GM18861 (cell line): ENCODE measurements around the gene CATSPERZ.

ENCODE experiments used
- ATAC-seq: cut with Tn5 transposase; IDR thresholded peaks from one replicate; pipeline ENCODE4 v1.9.1; 2021; ENCODE audit not compliant: unreplicated experiment

The CATSPERZ gene, protein sequence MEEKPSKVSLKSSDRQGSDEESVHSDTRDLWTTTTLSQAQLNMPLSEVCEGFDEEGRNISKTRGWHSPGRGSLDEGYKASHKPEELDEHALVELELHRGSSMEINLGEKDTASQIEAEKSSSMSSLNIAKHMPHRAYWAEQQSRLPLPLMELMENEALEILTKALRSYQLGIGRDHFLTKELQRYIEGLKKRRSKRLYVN

DNA sequence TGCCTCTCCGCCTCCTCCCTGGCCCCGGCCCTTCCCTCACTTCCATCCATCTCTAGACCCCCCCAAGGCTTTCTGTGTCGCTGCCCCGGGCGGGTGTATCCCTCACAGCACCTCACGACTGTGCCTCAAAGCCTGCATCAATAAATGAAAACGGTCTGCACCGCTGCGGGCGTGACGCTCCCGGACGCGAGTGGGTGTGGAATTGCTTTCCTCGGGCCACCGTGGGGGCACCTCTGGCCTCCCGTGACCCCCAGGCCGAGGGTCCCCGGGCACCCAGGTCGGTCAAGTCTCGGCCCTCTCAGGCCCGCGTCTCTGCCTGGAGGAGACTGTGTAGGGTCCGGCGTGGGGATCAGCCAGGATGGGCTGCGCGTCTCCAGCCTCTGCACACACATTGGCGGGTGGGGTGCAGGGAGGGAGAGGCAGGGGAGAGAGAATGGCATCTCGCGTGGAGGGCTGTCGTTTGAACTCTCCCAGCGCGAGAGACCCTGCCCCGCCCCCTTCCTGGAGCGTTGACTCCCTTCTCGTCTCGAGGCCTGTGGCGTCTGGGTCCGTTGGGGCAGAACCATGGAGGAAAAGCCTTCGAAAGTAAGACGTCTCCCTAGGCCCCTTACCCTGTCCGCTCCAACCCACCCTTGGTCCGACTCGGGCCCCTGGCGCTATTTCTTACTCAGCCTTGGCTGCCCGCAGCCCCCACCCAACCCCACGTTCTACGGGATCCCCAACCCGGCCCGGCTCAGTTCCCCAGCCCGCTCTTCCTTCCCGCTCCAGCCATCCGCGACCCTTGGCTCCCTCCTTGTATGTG lies at the start of gene CATSPERZ:
CATSPERZ (plus strand) TSS at position 512 of the 802 bp plus-strand sequence; CDS start at position 565, 53 bp downstream.
- ATAC-seq: no peak

DNA sequence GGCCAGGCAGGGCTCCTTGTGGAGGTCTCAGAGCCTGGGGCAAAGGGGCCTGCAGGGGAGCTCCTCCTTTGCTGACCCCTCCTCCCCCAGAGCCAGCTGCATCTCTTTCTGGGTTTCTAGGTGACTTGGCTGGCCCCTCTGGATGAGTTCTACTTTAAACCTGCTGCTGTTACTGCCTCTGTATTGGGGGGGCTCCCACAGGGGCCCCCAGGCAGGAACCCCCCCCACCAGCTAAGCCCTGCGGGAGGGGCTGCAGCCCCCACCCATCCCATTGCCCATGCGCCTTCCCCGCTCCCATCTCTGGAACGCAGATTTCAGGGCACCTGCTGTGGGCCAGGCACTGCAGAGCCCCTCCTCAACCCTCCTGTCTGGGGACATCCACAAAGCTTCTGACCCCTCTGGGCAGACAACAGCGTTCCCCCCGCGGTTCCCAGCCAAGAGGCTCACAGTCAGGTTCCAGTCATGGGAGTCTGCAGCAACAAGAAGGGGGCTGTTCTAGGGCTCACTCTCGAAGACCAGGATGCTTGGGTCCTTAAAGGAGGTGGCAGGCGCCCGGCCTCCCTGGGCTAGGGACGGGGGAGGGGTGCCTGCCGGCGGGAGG lies 49.6 kb upstream of the CATSPERZ start:
- no peak for ATAC-seq

DNA sequence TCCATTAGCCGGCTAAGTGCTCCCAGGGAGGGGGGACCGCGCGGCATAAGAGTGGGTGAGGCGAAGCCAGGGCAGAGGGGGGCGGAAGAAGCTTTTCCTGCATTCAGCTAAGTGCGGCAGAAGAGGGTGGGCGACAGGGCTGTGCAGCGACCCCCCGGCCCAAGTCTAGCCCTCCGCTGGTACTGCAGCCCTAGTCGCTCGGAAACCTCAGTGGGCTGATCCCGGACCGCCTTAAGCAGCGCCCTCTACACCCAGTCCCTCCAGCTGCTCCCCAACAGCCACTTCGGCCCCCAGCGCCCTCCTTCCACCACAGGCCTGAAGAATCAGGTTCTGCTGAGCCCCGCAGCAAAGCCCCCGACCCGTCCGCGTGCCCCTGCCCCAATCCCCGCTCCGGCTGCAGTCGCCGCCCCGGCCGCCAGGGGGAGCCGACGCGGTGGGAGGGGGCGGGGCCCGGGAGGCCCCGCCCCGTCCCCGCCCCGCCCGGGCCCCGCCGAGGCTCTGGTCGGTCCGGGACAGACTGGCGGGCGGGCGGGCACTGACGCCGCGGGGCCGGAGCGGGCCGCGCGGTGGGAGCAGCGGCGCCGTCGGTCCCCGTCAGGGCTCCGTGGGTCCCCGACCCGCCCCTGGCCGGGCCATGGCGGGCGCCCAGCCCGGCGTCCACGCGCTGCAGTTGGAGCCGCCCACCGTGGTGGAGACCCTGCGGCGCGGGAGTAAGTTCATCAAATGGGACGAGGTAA lies 49.0 kb upstream of the CATSPERZ start, which contains the start of gene PLCB3:
PLCB3 (plus strand) TSS at position 515 of the 737 bp plus-strand sequence; CDS start at position 635, 120 bp downstream.
- no peak for ATAC-seq

DNA sequence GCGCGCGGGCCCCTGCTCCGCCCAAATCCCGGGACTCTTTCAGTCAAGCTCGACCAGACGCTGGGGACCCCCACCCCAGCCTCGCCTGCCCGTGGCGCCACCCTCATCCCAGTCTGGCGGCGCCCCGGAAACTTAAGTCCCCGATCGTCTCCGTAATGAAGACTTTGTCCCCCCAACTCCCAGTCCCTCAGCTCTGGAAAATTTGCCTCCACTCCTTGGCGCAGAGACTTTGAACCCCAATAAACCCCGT lies 48.5 kb upstream of the CATSPERZ start:
- ATAC-seq: no peak

DNA sequence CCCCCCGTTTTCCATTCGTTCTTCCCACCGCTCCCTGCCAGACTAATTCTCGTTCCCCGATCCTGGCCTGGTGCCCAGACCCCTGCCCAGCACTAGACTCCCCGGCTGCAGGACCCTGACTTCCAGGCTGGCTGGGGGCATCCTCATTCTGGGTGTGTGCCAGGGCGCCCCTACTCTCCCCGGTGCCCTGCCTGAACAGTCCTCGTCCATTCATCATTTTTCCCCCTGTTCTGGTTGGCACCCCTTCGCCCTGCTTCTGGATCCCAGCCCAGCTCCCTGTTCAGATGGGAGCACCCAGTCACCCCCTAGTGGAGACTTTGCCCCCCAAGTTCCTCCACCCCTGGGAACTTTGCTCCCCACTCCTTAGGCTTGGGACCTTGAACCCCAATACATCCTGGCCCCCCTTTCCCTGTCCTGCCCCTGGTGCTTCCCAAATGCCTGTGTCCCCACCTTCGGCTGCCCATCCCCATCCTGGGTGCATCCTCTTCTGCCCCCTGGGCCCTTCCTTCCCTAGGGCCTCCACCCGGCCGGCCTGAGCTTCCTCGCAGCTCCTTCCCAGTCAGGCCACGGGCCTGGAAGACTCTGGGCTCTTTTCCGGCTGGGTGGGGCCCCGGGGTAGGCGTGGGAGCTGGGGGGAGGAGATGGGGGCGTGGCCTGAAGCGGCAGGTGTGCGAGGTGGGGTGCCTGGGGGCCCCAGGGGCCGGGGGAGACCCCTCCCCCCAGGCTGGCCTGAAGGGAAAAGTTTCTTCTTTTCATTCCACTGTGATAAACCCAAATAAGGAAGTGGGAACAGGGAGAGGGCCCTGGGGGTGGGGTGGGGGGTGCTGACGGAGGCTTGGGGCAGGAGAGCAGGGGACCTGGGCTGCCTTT lies 47.9 kb upstream of the CATSPERZ start:
- no peak for ATAC-seq

DNA sequence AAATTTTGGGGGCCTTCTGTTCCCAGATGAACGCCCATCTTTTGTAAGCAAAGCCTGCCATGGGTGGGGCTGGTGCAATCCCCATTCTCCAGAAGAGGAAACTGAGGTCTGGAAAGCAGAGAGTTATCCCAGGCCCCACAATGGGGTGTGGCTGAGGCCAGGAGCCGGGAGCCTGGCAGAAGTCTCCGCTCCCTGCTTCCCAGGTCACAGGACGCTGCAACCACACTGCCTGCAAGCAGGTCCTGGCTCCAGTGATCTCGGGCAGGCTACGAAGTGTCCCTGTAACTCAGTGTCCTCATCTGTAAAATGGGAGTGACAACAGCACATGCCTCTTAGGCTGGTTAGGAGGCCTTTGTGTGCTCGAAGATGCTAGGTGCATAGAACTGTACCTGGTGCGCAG lies 47.1 kb upstream of the CATSPERZ start:
- no peak for ATAC-seq

DNA sequence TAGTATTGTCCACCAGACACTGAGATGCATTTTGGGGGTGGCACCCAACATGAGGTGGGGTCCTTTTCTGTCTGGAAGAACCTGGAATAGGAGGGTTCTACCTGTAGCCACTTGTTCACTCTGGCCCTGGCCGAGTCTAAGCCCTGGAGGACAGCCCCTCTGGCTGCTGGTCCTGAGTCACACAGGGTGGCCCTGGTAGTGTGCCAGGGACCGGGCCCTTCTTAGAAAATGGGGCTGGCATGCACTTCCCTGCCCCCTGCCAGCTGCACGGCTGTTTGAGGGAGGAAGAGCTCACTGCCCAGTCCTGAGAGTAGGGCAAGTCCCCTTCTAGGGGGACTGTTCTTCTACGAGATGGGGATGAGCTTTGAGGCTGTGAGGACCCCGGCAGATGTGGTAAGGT lies 46.7 kb upstream of the CATSPERZ start:
- ATAC-seq: no peak

DNA sequence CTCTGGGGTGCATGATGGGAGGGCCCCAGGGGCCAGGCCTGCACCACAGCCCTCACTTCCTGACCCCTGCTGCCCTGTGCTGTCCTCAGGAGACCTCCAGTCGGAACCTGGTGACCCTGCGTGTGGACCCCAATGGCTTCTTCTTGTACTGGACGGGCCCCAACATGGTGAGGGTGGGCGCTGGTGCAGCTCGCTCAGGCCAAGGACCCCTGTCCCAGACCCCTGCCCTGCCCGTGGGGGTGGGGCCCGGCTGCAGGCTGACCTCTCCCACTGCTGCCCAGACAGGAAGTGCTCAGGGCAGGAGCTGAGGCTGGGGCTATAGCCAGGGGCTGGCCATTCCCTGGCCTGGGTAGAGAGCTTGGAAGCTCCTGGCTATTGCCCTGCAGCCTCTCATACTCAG lies 45.8 kb upstream of the CATSPERZ start:
- no peak for ATAC-seq

DNA sequence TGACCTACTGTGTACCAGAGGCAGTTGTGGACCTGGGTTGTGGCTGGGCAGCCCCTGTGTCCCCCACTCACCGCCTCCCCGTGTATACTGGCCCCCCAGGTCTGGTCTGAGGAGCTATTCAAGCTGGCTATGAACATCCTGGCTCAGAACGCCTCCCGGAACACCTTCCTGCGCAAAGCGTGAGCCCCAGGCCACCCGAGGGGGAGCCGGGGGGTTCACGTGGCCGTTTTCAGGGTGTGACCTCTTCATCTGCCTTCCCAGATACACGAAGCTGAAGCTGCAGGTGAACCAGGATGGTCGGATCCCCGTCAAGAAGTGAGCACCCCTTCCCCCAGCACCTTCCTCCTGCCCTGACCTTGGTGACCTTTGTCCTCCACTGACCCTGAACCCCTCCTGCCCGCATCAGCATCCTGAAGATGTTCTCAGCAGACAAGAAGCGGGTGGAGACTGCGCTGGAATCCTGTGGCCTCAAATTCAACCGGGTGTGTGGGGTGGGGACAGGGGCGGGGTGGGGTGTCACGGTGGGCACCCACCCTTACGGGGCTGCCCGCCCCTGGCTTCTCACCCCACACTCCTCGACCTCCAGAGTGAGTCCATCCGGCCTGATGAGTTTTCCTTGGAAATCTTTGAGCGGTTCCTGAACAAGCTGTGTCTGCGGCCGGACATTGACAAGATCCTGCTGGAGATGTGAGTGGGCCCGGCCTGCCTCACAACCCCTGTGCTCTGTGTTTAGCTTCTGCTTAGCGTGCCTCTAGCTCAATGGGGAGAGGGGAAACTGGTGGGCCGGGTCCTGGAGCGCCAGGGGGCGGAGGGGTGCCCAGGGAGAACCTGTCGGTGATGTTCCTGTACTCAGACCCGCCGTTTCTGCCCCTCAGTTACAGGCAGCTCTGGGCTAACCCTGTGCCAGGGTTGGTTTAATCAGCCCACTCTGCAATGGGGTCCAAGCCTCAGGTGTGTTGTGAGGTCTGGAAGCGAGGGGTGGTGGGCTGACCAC lies 44.7 kb upstream of the CATSPERZ start:
- ATAC-seq: no peak

DNA sequence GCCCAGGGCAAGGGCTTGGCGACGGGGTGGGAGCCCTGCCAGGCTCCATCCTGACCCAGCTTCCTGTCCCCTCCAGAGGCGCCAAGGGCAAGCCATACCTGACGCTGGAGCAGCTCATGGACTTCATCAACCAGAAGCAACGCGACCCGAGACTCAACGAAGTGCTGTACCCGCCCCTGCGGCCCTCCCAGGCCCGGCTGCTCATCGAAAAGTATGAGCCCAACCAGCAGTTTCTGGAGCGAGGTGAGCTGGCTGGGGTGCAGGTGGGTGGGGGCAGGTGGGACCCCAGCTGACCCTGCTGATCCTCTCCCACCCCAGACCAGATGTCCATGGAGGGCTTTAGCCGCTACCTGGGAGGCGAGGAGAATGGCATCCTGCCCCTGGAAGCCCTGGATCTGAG lies 43.9 kb upstream of the CATSPERZ start:
- no peak for ATAC-seq

DNA sequence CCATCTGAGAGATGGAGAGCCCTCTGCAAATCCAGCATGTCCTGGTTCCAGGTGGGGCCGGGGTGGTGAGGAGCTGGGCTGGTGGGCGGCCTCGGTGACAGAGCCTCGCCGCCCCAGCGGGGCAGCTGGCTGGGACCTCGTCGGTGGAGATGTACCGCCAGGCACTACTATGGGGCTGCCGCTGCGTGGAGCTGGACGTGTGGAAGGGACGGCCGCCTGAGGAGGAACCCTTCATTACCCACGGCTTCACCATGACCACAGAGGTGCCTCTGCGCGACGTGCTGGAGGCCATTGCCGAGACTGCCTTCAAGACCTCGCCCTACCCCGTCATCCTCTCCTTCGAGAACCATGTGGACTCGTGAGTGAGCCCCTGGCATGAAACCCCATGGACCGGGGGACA lies 41.8 kb upstream of the CATSPERZ start:
- ATAC-seq: no peak

DNA sequence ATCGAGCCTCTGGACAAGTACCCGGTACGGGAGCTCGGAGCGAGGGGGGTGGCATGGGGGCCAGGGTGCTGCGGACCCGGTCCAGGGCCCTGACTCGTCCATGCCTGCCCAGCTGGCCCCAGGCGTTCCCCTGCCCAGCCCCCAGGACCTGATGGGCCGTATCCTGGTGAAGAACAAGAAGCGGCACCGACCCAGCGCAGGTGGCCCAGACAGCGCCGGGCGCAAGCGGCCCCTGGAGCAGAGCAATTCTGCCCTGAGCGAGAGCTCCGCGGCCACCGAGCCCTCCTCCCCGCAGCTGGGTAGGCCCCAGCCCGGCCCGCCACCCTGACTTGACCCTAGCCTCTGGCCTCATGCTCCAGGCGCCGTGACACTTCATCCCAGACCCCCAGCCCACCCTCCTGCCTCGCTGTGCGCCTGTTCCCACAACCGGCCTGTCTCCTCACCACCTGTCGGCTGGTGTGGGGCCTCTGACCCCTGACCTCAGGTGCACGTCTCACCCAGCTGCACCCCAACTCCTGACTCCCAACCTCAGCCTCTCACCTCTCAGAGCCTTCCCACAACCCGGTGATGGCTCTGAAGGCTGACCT lies 41.1 kb upstream of the CATSPERZ start:
- ATAC-seq: no peak

DNA sequence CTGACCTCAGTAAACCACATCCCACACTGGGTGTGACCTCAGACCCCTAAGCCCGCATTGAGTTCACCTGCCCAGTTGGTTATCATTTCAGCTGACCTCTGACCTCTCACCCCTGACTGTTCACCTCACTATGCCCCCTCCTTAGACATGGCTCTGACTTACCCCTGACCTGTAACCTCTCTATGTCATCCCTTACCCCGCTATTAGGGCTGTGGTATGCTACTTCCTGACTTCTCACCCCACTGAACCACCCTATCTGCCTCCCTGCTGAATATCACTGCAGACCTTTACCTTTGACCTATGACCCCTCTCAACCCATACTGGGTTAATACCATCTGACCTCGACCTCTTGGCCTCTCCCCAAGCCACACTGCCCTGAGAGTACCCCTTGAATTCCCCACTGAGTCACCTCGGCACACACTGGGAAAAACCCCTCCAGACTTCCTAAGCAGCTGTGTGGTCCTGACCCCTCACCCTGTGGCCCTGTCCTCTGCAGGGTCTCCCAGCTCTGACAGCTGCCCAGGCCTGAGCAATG lies 40.6 kb upstream of the CATSPERZ start:
- ATAC-seq: no peak

DNA sequence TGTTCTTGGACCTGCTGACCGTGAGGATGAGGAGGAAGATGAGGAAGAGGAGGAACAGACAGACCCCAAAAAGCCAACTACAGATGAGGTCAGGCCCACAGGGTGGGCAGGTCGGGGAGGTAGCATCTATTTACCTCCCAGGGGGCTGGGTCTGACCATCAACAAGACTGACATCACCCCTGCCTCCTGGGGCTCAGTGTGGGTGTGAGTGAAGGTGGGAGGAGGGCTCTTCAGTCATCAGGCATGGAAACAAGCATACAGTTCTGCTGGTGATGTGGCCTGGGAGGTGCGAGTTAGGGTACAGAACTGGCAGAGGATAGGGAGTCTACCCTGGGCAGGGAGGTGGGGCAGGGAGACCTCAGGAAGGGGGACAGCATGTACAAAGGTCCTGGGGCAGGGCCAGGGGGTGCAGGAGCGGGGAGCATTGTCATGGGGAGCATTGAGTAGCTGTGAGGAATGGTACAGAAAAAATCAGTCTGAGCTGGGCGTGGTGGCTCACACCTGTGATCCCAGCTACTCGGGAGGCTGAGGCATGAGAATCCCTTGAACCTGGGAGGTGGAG lies 39.9 kb upstream of the CATSPERZ start:
- no peak for ATAC-seq

DNA sequence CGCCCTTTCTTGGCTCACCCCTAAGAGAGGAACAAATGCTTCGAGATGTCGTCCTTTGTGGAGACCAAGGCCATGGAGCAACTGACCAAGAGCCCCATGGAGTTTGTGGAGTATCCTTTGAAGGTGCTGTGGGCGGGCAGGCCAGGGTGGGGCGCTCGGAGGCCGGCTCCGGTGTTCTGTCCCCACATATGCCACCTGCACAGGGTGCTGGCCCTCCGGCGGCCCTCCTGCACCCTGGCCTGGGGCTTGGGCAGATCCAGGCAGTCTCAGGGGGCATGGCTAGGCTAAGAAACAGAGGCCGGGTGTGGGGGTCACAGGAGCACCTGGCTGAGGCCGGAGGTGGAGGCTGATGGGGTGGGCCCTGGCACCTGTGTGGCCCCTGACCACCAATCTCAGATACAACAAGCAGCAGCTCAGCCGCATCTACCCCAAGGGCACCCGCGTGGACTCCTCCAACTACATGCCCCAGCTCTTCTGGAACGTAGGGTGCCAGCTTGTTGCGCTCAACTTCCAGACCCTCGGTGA lies 38.5 kb upstream of the CATSPERZ start:
- no peak for ATAC-seq

DNA sequence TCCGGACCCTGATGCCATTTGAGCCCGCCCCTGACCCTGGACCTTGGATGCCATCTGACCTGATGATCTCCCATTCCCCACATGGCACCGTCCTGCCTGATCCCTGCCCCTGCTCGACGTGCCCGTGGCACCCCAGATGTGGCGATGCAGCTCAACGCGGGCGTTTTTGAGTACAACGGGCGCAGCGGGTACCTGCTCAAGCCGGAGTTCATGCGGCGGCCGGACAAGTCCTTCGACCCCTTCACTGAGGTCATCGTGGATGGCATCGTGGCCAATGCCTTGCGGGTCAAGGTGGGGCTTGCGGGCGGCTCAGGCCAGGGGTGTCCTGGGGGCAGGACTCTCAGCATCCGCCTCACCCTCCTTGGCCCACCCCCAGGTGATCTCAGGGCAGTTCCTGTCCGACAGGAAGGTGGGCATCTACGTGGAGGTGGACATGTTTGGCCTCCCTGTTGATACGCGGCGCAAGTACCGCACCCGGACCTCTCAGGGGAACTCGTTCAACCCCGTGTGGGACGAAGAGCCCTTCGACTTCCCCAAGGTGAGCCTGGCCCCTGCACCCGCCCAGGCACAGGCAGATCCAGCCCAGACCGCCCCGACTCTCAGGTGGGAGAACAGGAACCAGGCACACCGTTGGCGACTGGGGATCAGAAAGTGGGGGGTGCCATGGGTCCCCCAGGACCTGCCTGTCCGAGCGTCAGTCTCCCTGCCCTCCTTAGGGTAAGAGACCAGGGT lies 37.7 kb upstream of the CATSPERZ start:
- ATAC-seq: no peak

DNA sequence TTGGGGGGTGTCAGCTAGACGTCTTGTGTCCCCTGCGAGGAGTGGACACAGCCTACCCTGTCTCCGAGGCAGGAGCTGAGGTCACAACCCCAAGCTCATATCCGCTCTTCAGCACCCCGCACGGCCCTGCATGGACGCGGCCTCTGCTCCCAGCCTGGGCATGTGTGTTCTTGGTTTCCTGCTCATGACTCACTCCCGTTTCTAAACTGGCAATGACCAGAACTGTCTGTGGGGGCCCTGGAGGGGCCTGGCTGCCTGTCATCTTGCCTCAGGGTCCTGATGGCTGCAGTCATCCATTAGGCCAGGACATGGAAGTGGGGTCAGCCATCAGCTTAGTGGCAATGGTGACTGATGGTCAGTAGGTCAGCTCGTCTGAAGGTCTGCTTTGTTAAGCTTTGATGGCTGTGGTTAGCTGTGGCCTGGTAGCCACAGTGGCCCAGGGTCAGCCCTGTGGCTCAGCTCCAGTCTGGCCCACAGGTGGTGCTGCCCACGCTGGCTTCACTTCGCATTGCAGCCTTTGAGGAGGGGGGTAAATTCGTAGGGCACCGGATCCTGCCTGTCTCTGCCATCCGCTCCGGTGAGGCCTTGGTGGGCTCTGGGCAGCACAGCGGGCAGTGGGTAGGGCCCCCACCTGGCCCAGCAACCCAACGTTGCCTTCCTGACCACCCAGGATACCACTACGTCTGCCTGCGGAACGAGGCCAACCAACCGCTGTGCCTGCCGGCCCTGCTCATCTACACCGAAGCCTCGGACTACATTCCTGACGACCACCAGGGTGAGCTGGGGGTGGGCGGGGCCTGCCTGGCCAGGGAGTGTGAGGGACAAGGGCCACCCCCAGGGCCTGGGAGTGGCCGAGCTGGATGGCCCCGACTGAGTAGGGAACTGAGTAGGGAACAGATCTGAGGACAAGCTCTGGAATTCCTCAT lies 36.9 kb upstream of the CATSPERZ start:
- no peak for ATAC-seq
